ENCODE results near the gene WNT11. TPM values are rescaled to one million over a fixed set of nuclear protein-coding genes. Genes with fewer than 3 reads are reported as not detected.

WNT11 gene
- total and polyA plus RNA-seq, 2 of the 13 experiments (the other 11 are each of a cell fraction or from before 2014, with no cell fraction given), result 0.34 to 0.66 TPM

DNA sequence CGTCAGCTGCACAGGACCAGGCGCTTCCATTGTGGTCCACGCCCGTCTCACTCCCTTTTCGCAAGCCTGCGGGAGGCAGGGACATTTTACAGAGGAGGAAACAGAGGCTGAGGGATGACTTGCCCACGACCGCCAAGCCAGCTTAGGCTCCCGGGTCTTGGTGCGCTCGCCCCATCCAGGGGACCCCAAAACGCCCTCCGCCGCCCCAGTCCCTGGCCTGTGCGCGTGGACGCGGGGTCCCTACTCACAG, 300 bp downstream of the WNT11 start:
- peaks cover 37% of the 10 kb centered on the region for H3K4me1 ChIP-seq (ENCODE audit: insufficient read depth, low read length)
- no peak overlapping the region for H3K9ac ChIP-seq (ENCODE audit: insufficient read depth, low read depth, low read length)
- in situ Hi-C loops (cut with HindIII; ENCODE audit: extremely low pct_ligation_motif_present, low pct_unique_long_range_greater_than_20kb) (loop anchor here (10.0 kb wide), 1 partner anchor 61 kb away; no protein-coding TSS in a partner anchor), intact Hi-C loops (cut with micrococcal nuclease; ENCODE audit: unreplicated experiment) (no loop called here)
- H4K20me1 ChIP-seq (ENCODE audit: insufficient read depth, low read length), result peaks cover 2% of the 10 kb centered on the region; the same call in 1 of the 2 replicates
- no peak overlapping the region for H2AFZ ChIP-seq (ENCODE audit: low read length)
- H3K79me2 ChIP-seq (ENCODE audit: insufficient read depth, low read length), result no peaks in the 10 kb centered on the region
- DNase-seq (ENCODE audit: low spot score) (no peak), ATAC-seq (no peak), FAIRE-seq (no peak)
- no peak for TF ChIP-seq ZNF333 (CRISPR knock-in tag; IDR thresholded peaks at IDR 0.05; ENCODE audit: borderline replicate concordance)
- no peak for TF ChIP-seq ZNF274 (CRISPR knock-in tag; IDR thresholded peaks at IDR 0.05)
- no peak for TF ChIP-seq USF2 (IDR thresholded peaks at IDR 0.05; ENCODE audit: low read depth, low read length)
- TF ChIP-seq USF2 (CRISPR knock-in tag; IDR thresholded peaks at IDR 0.05; ENCODE audit: borderline replicate concordance), result no peak
- POLR2A ChIA-PET, result no interaction called here
- H3K27me3 ChIP-seq (ENCODE audit: control insufficient read depth in 1 of 2, insufficient read depth in 2 of 2, low read length in 2 of 2), result peaks cover 9 to 10% of the 10 kb centered on the region in 2 experiments
- CTCF ChIA-PET (ENCODE audit: low intra/inter-chr PET ratio, low total read pairs), result no interaction called here
- no peaks in the 10 kb centered on the region for H3K36me3 ChIP-seq (replicated peaks in 1 of 2; ENCODE audit: control insufficient read depth in 1 of 2, insufficient read depth in 2 of 2, low read length in 2 of 2)
- no peak overlapping the region for H3K4me2 ChIP-seq (ENCODE audit: low read depth, low read length)
- 100% methylated on average over 5 of the region's 18 CpGs for WGBS (ENCODE audit: low lambda C conversion rate)
- H3K27ac ChIP-seq (ENCODE audit: extremely low read length, insufficient read depth, low read length), result no peak overlapping the region
- BruUV-seq (replicated peaks), result no TSS peak
- H3K4me3 ChIP-seq (replicated peaks in 1 of 3; ENCODE audit: insufficient read depth in 1 of 3, low read depth in 2 of 3, low read length in 3 of 3), result no peak overlapping the region
- no peaks in the 10 kb centered on the region for H3K9me3 ChIP-seq (ENCODE audit: low read length)

DNA sequence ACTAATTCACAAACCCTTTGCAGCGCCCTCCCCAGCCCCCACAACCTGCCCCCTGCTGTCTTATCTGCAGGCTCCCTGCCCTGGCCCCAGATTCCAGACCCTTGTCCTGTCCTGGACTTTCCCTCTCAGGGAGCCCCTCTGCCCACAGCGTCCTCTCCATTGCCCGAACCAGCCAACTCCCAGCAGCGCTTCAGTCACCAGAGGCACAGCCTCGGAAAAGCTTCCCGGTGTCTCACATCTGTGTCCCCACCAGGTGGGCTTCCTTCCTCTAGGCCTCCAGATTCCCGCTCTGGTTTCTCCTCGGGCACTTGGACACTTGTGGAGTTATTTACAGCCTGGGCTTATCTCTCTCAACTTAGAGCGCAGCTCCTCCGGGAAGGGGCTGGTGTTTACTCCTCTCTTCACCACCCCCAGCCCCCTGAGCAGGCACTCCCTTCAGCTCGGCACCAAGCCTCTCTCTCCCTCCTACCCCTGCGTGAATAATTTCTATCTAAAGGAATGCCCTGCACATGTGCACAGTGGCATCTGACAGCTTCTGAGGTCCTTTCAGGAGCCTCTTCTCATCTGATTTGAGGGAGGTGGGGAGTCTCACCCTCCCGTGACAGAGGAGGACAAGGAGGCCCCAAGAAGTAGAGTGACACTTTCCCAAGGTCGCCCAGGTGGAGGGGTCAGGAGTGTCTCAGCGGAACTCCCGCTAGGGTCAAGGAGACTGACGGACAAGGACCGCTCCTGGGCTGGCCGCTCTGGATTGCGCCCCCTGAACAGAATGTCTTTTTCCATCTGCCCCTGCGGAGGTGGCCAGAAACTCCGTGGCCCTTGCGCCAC, 838 bp downstream of the WNT11 start:
- Histone ChIP-seq H3K79me2 (ENCODE audit: insufficient read depth, low read length) (no peaks in the 10 kb centered on the region), H3K36me3 (replicated peaks in 1 of 2; ENCODE audit: control insufficient read depth in 1 of 2, insufficient read depth in 2 of 2, low read length in 2 of 2) (no peaks in the 10 kb centered on the region), H3K9ac (ENCODE audit: insufficient read depth, low read depth, low read length) (no peak overlapping the region), H3K9me3 (ENCODE audit: low read length) (no peaks in the 10 kb centered on the region), H3K4me2 (ENCODE audit: low read depth, low read length) (peak overlapping the region; percentile 34), H3K4me1 (ENCODE audit: insufficient read depth, low read length) (peaks cover 32% of the 10 kb centered on the region), H2AFZ (ENCODE audit: low read length) (no peak overlapping the region), H3K27me3 (ENCODE audit: control insufficient read depth in 1 of 2, insufficient read depth in 2 of 2, low read length in 2 of 2) (peaks cover 5 to 6% of the 10 kb centered on the region in 2 experiments; a peak in 3 of 5 replicates), H3K27ac (ENCODE audit: extremely low read length, insufficient read depth, low read length) (no peak overlapping the region), H3K4me3 (replicated peaks in 1 of 3; ENCODE audit: insufficient read depth in 1 of 3, low read depth in 2 of 3, low read length in 3 of 3) (no peak overlapping the region; a peak in 1 of 6 replicates), H4K20me1 (ENCODE audit: insufficient read depth, low read length) (no peaks in the 10 kb centered on the region)
- ATAC-seq, result no peak
- BruUV-seq (replicated peaks), result no TSS peak
- ChIA-PET CTCF (ENCODE audit: low intra/inter-chr PET ratio, low total read pairs) (no interaction called here), POLR2A (no interaction called here)
- DNase-seq (ENCODE audit: low spot score), result no peak
- intact Hi-C loops (cut with micrococcal nuclease; ENCODE audit: unreplicated experiment), result no loop called here
- in situ Hi-C loops (cut with HindIII; ENCODE audit: extremely low pct_ligation_motif_present, low pct_unique_long_range_greater_than_20kb), result loop anchor here (10.0 kb wide), 1 partner anchor 61 kb away; no protein-coding TSS in a partner anchor
- 47% methylated on average over 17 of the region's 23 CpGs for WGBS (ENCODE audit: low lambda C conversion rate)
- no peak for FAIRE-seq
- TF ChIP-seq GABPA (IDR thresholded peaks at IDR 0.05; ENCODE audit: low read depth, low read length) (peak; percentile 13; the same call in 1 of the 2 replicates), GABPA (CRISPR knock-in tag; IDR thresholded peaks at IDR 0.05; ENCODE audit: low read depth) (no peak), BORCS8-MEF2B (CRISPR knock-in tag; IDR thresholded peaks at IDR 0.05) (no peak), PATZ1 (CRISPR knock-in tag; IDR thresholded peaks at IDR 0.05) (0 out of 2 replicates have a peak, but pooled peaks have one; percentile 14), ZNF121 (CRISPR knock-in tag; IDR thresholded peaks at IDR 0.05) (peak; percentile 72)
- TF ChIP-seq, protein P1, sequence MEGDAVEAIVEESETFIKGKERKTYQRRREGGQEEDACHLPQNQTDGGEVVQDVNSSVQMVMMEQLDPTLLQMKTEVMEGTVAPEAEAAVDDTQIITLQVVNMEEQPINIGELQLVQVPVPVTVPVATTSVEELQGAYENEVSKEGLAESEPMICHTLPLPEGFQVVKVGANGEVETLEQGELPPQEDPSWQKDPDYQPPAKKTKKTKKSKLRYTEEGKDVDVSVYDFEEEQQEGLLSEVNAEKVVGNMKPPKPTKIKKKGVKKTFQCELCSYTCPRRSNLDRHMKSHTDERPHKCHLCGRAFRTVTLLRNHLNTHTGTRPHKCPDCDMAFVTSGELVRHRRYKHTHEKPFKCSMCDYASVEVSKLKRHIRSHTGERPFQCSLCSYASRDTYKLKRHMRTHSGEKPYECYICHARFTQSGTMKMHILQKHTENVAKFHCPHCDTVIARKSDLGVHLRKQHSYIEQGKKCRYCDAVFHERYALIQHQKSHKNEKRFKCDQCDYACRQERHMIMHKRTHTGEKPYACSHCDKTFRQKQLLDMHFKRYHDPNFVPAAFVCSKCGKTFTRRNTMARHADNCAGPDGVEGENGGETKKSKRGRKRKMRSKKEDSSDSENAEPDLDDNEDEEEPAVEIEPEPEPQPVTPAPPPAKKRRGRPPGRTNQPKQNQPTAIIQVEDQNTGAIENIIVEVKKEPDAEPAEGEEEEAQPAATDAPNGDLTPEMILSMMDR (CRISPR knock-in tag; IDR thresholded peaks at IDR 0.05), result peak; percentile 27
- TF ChIP-seq, protein P2, sequence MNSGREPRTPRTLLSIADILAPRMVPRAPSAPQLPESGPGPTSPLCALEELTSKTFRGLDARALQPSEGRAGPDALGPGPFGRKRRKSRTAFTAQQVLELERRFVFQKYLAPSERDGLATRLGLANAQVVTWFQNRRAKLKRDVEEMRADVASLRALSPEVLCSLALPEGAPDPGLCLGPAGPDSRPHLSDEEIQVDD (CRISPR knock-in tag; IDR thresholded peaks at IDR 0.05; ENCODE audit: borderline replicate concordance), result no peak
